Neural cell (in vitro differentiated cells): ENCODE results near the gene PSMG3. TPM values are rescaled to one million over a fixed set of nuclear protein-coding genes. Genes with fewer than 3 reads are reported as not detected.

ENCODE experiments used
- H2AFZ ChIP-seq: fragments of 200-600, 300-800 bp; sonication (generic), shearing (Covaris generic); 2 replicates; pipeline ENCODE4 v1.6.0; 2014; ENCODE audit warnings: low read depth, mild to moderate bottlenecking, antibody characterized with exemption, low read length, moderate library complexity
- H3F3A ChIP-seq: fragments of 200-600 bp; shearing (Covaris generic); 2 replicates; pipeline ENCODE4 v1.6.1; 2016; ENCODE audit warnings: mild to moderate bottlenecking, moderate library complexity, mixed read lengths, antibody characterized with exemption, low read length; ENCODE audit not compliant: insufficient read depth, poor library complexity, severe bottlenecking
- H3K27ac ChIP-seq: fragments of 200-600, 300-800 bp; sonication (generic), shearing (Covaris generic); 2 replicates; pipeline ENCODE4 v1.5.1; 2014; ENCODE audit warnings: mild to moderate bottlenecking, low read length, moderate library complexity
- H3K27me3 ChIP-seq: fragments of 300-800, 200-600 bp; sonication (generic), shearing (Covaris generic); 2 replicates; pipeline ENCODE4 v1.6.0; 2014; ENCODE audit warnings: mild to moderate bottlenecking, low read depth, low read length, moderate library complexity; ENCODE audit not compliant: insufficient read depth
- H3K36me3 ChIP-seq: fragments of 300-800, 200-600 bp; sonication (generic), shearing (Covaris generic); 2 replicates; pipeline ENCODE4 v1.5.1; 2014; ENCODE audit warnings: mild to moderate bottlenecking, antibody characterized with exemption, low read length, moderate library complexity; ENCODE audit not compliant: insufficient read depth
- H3K4me2 ChIP-seq: fragments of 300-800, 200-600 bp; sonication (generic), shearing (Covaris generic); 2 replicates; pipeline ENCODE4 v1.6.0; 2014; ENCODE audit warnings: mild to moderate bottlenecking, low read length
- H3K4me3 ChIP-seq: fragments of 300-800, 200-600 bp; sonication (generic), shearing (Covaris generic); 2 replicates; pipeline ENCODE4 v1.5.1; 2014; ENCODE audit warnings: mild to moderate bottlenecking, low read length, moderate library complexity
- H3K79me2 ChIP-seq: fragments of 200-600 bp; shearing (Covaris generic); replicated peaks from 2 replicates; pipeline ENCODE4 v1.6.0; 2014; ENCODE audit warnings: mild to moderate bottlenecking, low read length, moderate library complexity; ENCODE audit not compliant: insufficient read depth
- H3K9ac ChIP-seq: fragments of 300-800, 200-600 bp; sonication (generic), shearing (Covaris generic); 2 replicates; pipeline ENCODE4 v1.6.1; 2016; ENCODE audit warnings: mild to moderate bottlenecking, low read length, mixed read lengths
- H3K9me2 ChIP-seq: fragments of 200-600 bp; shearing (Covaris generic); 2 replicates; pipeline ENCODE4 v1.6.1; 2016; ENCODE audit warnings: mild to moderate bottlenecking, low read length, mixed read lengths; ENCODE audit not compliant: insufficient read depth
- H3K9me3 ChIP-seq: fragments of 200-600, 300-800 bp; sonication (generic), shearing (Covaris generic); 2 replicates; pipeline ENCODE4 v1.6.1; 2016; ENCODE audit warnings: mild to moderate bottlenecking, mixed run types, low read length, moderate library complexity, mixed read lengths
- H4K20me1 ChIP-seq: fragments of 200-600 bp; shearing (Covaris generic); 2 replicates; pipeline ENCODE4 v1.6.1; 2016; ENCODE audit warnings: mild to moderate bottlenecking, mixed run types; ENCODE audit not compliant: insufficient read depth
- EP300 ChIP-seq: fragments of 450-650 bp; conservative IDR thresholded peaks from 2 replicates; pipeline ENCODE4 v1.6.1; 2014; ENCODE audit warnings: antibody characterized with exemption, mild to moderate bottlenecking, moderate library complexity; ENCODE audit not compliant: poor library complexity, severe bottlenecking
- EZH2 ChIP-seq: fragments of 200-600, 300-800 bp; shearing (Covaris generic), sonication (generic); IDR thresholded peaks from 2 replicates; pipeline ENCODE4 v1.6.1; 2014; ENCODE audit warnings: antibody characterized with exemption, low read length, borderline replicate concordance, mild to moderate bottlenecking; ENCODE audit not compliant: insufficient read depth, poor library complexity, severe bottlenecking
- MXI1 ChIP-seq: fragments of 450-650 bp; conservative IDR thresholded peaks from 2 replicates; pipeline ENCODE4 v1.6.1; 2014; ENCODE audit warnings: antibody characterized with exemption, mild to moderate bottlenecking; ENCODE audit not compliant: poor library complexity, severe bottlenecking
- POLR2AphosphoS5 ChIP-seq: IDR thresholded peaks from 2 replicates; pipeline ENCODE4 v1.6.1; 2012
- RAD21 ChIP-seq: fragments of 450-650 bp; conservative IDR thresholded peaks from 2 replicates; pipeline ENCODE4 v1.6.1; 2014; ENCODE audit warnings: antibody characterized with exemption, mild to moderate bottlenecking, moderate library complexity
- SMC3 ChIP-seq: fragments of 450-650 bp; conservative IDR thresholded peaks from 2 replicates; pipeline ENCODE4 v1.6.1; 2014; ENCODE audit warnings: antibody characterized with exemption, mild to moderate bottlenecking, moderate library complexity; ENCODE audit not compliant: poor library complexity
- TAF1 ChIP-seq: IDR thresholded peaks from 2 replicates; pipeline ENCODE4 v1.6.1; 2012; ENCODE audit warnings: low read depth
- polyA plus RNA-seq: library from polyadenylated mRNA; depleted of rRNA; stranded (reverse); fragments of >200 nt; gene quantifications from 2 replicates; pipeline ENCODE4 v1.2.3, GENCODE V29; 2014
- TF ChIP-seq, protein P1 (sequence below): fragments of 450-650 bp; IDR thresholded peaks from 2 replicates; pipeline ENCODE4 v1.5.1; 2014; ENCODE audit warnings: antibody characterized with exemption, mild to moderate bottlenecking, moderate library complexity; ENCODE audit not compliant: poor library complexity, severe bottlenecking
- TF ChIP-seq, protein P2 (sequence below): IDR thresholded peaks from 2 replicates; pipeline ENCODE4 v1.6.1; 2012; ENCODE audit warnings: borderline replicate concordance

PSMG3 gene
- polyA plus RNA-seq, 1 donor from 2014 or later, result 50.6 TPM

DNA sequence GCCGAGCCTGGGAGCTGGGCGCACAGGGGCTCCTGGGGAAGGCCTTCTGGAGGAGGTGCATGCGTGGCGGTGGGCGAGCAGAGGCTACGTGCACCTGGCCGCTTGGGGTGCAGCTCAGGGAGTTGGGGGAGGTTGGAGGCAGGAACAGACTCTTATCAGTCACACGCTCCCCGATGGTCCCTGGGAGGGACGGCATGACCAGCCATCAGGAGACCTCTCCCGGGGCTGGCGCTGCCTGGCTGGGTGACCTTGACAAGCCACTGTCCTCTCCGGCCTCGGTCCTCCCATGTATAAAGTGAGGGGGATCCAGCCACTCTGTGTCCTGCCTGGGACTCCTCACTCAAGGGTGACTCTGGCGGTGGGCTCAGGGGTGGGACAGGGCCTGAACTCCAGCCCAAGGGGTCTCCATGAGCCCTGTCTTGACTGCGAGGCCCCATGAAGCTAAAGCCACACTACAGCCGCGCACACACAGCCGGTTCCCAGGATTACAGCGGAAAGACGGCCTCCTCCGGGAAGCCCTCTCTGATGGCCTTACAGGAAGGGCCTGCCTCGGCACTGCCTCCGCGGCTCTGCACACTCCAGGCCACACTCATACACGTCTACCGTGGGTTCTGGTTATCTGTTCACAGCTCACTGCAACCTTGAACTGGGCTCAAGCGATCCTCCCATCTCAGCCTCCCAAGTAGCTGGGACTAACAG, 16.2 kb downstream of the PSMG3 start:
- no peaks in the 10 kb centered on the region for H3K27me3 ChIP-seq
- no peak overlapping the region for H3K9ac ChIP-seq
- H3K27ac ChIP-seq, result no peak overlapping the region
- no peaks in the 10 kb centered on the region for H3F3A ChIP-seq
- H4K20me1 ChIP-seq, result no peaks in the 10 kb centered on the region
- TF ChIP-seq EZH2 (no peak), POLR2AphosphoS5 (no peak), EP300 (no peak), TAF1 (no peak), MXI1 (no peak)
- TF ChIP-seq, protein P1, sequence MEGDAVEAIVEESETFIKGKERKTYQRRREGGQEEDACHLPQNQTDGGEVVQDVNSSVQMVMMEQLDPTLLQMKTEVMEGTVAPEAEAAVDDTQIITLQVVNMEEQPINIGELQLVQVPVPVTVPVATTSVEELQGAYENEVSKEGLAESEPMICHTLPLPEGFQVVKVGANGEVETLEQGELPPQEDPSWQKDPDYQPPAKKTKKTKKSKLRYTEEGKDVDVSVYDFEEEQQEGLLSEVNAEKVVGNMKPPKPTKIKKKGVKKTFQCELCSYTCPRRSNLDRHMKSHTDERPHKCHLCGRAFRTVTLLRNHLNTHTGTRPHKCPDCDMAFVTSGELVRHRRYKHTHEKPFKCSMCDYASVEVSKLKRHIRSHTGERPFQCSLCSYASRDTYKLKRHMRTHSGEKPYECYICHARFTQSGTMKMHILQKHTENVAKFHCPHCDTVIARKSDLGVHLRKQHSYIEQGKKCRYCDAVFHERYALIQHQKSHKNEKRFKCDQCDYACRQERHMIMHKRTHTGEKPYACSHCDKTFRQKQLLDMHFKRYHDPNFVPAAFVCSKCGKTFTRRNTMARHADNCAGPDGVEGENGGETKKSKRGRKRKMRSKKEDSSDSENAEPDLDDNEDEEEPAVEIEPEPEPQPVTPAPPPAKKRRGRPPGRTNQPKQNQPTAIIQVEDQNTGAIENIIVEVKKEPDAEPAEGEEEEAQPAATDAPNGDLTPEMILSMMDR, result no peak
- H3K36me3 ChIP-seq, result no peaks in the 10 kb centered on the region
- no peaks in the 10 kb centered on the region for H3K9me2 ChIP-seq
- no peak overlapping the region for H2AFZ ChIP-seq
- no peaks in the 10 kb centered on the region for H3K9me3 ChIP-seq
- no peaks in the 10 kb centered on the region for H3K79me2 ChIP-seq
- no peak overlapping the region for H3K4me3 ChIP-seq
- H3K4me2 ChIP-seq, result no peak overlapping the region

DNA sequence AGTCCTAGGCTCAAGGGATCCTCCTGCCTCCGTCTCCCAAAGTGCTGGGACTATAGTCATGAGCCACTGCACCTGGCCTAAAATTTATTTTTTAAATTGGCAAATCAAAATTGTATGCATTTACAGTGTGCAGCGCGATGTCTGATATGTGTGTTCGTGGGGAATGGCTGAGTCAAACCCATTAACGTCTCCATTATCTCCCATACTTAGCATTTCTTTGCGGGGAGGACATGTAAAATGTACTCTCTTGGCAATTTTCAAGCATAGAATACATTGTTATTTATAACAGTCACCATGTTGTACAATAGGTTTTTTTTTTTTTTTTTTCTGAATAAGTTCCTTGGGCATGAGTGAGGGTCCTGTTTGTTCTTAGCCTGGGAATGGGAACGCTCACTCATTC, 17.6 kb downstream of the PSMG3 start:
- Histone ChIP-seq H3K27me3 (no peaks in the 10 kb centered on the region), H2AFZ (no peak overlapping the region), H3K4me3 (no peak overlapping the region), H3K9ac (no peak overlapping the region), H3F3A (no peaks in the 10 kb centered on the region), H3K9me3 (no peaks in the 10 kb centered on the region), H3K79me2 (no peaks in the 10 kb centered on the region), H3K9me2 (no peaks in the 10 kb centered on the region), H3K4me2 (no peak overlapping the region), H4K20me1 (no peaks in the 10 kb centered on the region), H3K27ac (no peak overlapping the region), H3K36me3 (no peaks in the 10 kb centered on the region)
- TF ChIP-seq, protein P2, sequence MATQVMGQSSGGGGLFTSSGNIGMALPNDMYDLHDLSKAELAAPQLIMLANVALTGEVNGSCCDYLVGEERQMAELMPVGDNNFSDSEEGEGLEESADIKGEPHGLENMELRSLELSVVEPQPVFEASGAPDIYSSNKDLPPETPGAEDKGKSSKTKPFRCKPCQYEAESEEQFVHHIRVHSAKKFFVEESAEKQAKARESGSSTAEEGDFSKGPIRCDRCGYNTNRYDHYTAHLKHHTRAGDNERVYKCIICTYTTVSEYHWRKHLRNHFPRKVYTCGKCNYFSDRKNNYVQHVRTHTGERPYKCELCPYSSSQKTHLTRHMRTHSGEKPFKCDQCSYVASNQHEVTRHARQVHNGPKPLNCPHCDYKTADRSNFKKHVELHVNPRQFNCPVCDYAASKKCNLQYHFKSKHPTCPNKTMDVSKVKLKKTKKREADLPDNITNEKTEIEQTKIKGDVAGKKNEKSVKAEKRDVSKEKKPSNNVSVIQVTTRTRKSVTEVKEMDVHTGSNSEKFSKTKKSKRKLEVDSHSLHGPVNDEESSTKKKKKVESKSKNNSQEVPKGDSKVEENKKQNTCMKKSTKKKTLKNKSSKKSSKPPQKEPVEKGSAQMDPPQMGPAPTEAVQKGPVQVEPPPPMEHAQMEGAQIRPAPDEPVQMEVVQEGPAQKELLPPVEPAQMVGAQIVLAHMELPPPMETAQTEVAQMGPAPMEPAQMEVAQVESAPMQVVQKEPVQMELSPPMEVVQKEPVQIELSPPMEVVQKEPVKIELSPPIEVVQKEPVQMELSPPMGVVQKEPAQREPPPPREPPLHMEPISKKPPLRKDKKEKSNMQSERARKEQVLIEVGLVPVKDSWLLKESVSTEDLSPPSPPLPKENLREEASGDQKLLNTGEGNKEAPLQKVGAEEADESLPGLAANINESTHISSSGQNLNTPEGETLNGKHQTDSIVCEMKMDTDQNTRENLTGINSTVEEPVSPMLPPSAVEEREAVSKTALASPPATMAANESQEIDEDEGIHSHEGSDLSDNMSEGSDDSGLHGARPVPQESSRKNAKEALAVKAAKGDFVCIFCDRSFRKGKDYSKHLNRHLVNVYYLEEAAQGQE, result no peak
- TF ChIP-seq MXI1 (no peak), TAF1 (no peak), EZH2 (no peak), SMC3 (no peak), POLR2AphosphoS5 (no peak), RAD21 (no peak), EP300 (no peak)
- TF ChIP-seq, protein P1, result no peak
